HuH-7.5 (cell line): ENCODE measurements around the gene COL9A3.

Experiments used
- DNase-seq: peaks from one replicate; pipeline ENCODE4 v3.0.0; 2011; ENCODE audit warnings: low spot score

The COL9A3 gene

DNA sequence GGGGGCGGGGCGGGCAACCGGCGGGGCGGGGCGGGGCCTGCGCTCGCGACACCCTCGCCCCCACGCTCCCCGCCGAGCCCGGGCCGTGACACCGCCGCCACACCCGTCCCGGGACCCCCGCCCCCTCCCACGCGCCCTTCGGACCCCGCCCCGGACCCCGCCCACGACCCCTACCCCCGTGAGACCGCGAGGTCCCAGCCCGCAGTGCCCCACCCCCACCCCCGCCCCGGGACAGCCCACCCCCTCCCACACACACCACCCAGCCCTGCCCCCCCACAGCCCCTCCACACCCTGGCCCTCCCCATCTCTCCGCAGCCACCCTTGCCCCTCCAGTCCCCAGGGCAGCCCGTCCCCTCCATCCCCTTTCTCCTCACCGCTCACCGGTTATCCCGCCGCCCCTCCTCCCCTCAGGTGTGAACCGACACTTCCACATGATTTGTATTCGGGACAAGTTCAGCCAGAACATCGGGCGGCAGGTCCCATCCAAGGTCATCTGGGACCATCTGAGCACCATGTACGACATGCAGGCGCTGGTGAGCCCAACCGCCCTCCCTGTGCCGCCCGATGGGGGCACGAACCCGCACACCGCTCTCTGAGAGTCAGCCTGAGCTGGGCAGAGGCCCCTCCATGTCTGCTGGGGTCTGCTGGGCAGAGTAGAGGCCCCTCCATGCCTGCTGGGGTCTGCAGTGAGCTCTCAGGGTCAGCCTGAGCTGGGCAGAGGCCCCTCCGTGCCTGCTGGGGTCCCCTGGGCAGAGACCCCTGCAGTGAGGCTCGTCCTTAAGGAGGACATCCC lies 20.0 kb upstream of the COL9A3 start:
- DNase-seq, result no peak

DNA sequence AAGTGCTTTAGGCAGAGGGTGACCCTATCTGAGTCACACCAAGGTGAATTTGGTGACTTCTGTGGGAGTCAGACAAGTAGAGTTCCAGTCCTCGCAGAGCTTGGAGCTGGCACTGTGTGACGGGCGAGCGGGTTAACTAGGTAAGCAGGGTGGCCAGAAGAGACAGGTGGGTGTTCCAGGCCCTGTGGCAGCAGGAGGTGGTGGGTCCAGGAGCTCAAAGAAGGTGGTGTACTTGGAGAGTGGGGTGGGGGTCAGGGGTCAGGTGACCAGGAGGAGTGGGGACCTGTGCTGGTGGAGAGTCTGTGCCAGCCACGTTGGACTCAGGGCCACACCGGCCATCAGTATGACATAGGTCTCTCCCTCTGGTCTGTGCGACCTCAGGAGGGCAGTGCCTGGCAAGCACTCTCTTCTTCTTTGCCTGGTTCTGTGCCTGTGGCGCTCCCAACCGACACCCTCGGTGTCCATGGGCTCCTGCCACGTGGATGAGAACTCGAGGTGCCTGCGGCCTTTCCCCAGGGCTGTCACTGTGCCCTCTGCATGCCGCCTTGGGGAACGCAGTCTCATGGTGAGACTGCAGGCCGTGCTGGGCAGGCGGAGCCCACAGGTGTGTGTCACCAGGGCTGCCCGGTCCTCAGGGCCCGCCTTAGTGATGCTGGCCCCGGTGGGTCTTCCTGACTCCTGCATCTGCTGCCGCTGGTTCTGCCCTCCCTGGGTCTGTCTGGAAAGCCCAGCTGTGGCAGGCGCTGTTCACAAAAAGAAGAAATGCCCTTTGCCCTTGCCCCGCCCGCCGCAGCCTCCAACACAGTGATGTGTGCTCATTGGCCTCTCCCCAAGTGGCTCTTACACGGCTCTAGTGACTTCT lies 18.9 kb upstream of the COL9A3 start:
- DNase-seq, result no peak

DNA sequence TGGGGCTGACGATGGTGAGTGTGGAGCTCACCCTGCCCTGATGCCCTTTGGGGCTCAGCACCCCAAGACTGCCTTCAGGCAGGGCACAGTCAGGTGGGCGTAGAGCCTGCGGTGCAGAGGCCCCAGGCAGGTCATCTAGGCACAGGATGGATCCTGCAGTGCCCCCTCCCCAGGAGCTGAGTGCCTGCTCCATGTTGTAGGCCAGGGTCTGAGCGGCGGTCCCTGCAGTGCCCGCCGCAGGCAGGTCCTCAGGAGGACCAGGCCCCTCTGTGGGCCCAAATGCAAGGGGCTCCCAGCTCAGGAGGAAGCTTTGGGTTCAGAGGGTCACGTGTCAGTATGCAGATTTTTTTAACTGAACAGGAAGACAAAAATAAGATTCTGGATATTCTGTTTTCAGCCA lies 17.8 kb upstream of the COL9A3 start:
- DNase-seq, result no peak

DNA sequence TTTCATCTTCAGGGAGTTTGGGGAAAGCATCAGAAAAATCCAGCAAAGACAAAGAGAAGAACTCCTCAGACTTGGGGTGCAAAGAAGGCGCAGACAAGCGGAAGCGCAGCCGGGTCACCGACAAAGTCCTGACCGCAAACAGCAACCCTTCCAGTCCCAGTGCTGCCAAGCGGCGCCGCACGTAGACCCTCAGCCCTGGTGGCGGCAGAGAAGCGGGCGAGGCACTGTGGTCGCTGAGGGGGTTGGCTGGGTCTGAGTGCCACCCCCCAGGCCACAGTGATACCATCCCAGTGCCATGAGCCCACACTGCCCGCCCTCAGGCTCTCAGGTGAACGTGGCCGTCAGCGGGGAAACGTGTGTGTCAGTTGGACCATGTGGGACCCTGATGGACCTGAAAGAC lies 17.4 kb upstream of the COL9A3 start:
- no peak for DNase-seq

DNA sequence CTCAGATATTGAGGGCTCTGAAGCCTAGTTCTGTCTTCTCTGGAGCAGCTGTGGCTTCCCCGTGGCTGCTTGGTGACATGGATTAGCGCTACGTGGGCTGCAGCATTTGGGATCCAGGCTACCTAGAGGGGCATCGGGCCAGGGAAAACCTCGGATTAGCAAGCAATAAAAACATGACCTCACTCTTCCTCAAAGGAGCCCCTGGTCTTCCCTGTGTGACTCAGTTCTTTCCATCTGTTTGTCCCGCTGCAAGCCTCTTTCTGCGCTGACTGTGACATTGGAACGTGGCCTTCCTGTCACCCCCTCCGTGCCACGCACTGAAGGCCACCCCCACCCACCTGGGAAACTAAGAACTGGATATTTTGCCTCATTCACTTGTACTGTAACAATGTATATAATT lies 17.0 kb upstream of the COL9A3 start:
- DNase-seq, result no peak

DNA sequence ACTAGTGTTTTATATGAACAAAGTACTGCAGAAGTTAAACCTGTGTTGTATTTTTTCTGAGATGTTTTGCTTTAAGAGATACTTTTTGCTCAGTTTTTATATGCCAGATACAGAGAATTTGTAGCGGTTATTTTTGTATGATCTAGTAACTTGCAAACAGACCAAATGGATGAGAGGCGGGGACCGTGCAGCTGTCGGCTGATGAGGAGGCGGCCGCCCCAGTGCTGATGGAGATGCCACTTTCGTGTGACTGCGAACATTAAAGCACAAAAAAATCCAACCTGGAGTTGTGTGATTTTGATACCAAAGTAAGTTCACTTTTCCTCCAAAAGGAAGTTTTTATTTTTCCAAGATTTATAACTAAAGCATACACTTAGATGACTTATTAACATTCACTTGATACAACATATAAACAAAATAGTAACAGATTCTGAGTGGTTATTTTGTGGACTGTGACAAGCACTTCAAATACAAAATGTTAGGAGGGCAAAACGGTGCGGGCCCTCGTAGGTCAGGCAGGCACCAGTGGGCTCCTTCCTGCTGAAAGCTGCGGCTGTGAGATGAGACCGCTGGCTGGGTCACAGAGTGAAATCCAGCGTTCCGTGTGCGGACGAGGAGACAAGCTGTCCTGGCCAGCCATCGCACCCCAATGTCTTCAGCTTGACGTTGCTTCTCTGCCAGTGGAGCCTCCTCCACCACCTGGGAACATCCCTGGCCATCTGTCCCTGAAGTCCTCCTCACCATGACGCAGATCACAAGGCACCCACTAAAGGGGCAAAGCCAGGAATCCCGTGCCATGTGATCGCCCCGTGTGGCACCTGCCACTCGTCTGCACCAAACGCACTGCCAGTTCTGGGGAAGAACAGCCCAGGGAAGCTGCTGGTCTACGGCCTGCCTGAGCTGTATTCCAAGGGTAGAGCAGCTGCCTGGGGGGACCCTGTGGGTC lies 16.3 kb upstream of the COL9A3 start:
- no peak for DNase-seq

DNA sequence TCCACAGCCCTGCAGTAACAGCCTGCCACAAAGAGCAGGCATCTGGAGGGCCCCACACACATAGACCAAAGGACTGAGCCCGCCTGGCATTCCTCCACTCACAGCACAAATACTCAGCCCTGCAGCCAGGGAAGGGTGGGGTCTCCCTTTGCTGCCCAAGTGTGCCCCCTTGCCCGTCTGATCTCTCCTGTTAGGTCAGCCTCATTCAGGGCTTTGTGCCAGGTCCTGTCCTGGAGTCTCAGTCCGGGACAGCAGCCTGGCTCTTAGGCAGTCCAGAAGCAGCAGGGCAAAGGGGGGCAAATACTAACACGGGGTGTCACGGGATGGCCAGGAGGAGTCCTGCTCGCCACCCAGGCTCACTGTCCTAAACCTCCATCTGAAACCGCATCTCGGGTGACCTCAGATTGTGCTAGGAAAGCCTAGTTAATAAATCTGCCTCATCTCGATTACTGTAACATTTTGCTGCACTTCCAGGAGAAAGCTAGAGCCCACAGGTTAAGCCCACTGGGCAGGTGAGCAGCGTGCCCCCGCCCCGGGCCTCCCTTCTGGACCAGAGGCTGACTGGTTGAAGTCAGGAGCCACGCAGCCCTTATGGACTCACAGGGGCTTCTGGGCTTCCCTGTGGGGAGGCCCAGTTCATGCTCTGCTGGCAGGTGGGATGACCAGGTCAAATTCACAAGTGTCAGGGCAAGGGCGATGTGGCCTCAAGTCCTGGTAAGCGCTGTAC lies 15.4 kb upstream of the COL9A3 start:
- no peak for DNase-seq

DNA sequence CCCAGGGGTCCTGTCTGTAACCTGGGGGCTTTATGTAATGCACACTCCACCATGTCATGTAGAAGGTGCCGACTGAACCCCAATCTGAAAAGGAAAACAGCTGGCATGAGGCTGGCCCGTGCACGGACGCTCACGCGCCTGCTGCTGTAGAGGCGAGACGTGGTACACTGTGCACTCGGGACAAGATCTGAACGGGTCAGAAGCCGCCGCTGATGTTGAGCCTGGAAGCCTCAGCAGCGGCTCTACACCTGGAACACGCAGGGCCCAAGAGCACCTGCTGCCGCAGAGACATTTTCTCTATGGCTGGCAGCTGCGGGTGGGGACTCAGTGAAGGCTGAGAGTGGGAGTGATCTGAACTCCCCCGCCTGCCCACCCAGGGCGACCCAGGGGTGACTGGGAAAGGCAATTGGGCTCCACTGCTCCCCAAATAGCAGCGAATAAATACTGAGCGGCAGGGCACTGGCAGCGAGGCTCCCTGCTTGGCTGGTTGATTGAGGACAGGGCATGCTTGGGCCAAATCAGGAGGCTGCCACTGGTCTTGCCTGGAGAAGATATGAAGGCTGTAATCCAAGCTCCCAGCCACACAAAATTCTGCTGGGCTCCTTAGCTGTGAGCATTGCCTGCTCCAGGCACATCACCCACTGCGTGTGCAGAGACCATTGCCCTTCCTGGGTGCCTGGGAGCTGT lies 14.7 kb upstream of the COL9A3 start:
- no peak for DNase-seq

DNA sequence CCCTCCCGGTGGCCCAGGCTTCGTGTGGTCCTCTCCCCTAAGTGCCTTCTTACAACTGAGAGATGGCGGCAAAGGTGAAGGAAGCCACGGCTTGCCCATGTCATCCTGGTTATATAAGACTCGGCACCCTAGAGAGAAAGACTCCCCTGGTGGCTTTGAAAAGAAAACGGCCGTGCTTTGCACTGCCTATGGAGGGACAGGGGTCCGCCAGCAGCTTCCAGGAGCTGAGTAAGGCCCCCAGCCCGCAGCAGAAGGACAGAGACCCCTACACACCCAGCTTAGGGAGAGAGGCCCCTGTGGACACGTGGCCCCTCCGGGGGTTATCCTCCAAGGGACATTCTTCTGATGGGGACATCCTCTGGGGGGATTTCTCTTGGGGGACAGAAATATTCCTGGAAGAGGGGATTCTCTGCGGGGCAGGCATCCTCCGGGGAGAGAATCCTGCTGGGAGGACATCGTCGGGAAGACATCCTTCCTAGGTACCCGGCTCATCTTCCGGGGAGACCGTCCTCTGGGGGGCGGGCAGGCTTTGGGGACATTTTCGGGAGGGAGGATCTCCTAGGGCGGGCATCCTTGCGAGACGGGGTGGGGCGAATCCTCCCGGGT lies 12.7 kb upstream of the COL9A3 start:
- no peak for DNase-seq

DNA sequence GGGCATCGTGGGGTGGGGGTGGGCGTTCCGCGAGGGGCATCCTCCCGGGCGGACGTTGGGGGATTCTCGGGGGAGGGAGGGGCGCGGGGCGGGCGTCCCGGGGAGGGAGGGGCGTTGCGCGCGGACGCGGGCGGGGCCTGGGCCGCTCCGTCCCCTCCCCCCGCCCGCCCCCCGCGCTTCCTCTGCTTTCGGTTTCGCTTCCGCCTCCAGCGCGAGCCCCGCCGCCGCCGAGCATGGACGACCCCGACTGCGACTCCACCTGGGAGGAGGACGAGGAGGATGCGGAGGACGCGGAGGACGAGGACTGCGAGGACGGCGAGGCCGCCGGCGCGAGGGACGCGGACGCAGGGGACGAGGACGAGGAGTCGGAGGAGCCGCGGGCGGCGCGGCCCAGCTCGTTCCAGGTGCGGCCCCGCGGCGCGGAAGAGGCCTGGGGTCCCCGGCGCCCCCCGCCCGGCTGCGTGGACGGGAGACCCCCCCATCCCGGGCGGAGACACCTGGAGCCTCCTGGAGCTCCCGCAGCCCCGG lies 12.2 kb upstream of the COL9A3 start, which contains the start of gene OGFR:
Gene OGFR (plus strand): TSS at position 209 of the 528 bp plus-strand sequence. CDS start 25 bp downstream, at position 234.
- peak; percentile 90 for DNase-seq

DNA sequence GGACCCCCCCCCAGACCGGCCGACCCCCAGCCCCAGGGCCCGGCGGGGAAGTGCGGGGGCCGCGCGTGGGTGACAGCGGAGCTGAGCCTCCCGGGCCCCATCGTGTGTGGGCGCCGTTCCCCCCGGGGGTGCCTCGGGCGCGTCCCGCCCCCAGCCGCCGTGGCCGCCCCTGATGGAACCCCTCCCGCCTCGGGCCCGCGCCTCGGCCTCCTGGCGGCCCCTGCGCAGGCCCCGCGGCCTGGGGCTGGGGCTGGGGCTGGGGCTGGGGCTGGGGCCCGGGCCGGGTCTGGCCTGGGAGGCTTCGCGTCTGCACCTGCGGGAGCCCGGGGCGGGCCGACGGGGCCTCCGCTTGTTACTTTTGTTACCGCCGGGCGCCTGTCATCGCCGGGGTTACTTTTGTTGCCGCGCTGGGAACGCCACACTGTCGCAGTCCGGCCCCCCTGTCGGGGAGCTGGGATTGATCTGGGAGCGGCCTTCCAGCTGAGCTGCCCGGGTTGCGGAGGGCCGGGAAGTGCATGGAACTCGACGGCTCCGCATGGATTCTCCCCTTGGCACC lies 11.6 kb upstream of the COL9A3 start:
- DNase-seq, result no peak

DNA sequence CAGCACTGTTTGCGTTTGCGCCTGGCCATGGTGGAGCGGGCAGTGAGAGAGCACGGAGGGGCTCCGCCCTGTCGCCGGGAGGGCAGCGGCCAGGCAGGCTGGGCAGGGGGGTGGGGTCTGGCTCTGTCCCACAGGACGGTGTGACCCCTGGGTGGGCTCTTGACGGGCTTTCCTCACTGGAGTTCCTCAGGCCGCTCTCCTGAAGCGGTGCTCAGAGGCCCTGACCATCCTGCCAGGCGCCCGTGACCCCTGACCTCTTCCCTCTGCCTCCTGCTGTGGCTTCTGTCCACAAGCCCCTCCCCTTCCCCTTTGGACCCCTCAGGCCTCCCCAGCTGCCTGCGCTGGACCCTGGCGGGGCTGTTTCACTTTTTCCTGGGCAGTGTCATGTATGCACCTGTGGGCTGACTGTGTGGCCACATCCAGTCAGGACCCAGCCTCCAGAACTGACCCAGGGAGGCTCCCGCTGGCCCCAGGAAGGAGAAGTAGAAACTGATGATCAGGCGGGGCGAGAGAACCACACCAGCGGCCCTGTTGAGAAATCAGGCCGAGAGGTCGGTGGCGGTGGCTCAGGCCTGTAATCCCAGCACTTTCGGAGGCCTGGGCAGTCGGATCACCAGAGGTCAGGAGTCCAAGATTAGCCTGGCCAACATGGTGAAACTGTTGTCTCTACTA lies 11.0 kb upstream of the COL9A3 start:
- peak; percentile 94 for DNase-seq

DNA sequence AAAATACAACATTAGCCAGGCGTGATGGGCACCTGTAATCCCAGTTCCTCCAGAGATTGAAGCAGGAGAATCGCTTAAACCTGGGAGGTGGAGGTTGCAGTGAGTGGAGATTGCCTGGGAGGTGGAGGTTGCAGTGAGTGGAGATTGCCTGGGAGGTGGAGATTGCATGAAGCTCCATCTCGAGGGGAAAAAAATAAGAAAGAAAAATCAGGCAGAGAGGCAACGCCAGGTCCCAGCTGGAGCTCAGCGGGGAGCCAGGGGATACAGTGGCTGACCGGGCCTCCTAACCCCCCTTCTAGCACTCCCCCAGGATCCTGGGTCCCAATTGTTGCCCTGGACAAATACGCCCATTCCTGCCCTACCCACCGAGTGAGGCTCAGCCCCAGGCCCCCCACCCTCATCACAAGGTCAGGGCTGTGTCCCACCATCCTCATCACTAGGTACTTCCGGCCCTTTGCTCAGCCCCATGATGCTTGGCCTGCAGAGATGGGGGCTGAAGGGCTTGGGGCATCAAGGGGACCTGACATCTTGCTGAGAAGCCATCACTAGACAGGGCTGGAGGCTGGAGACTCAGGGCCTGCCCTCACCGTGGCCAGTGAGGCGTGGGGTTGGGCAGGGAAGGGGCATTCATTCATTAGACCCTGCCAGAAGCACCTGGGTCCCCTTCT lies 10.3 kb upstream of the COL9A3 start:
- no peak for DNase-seq

DNA sequence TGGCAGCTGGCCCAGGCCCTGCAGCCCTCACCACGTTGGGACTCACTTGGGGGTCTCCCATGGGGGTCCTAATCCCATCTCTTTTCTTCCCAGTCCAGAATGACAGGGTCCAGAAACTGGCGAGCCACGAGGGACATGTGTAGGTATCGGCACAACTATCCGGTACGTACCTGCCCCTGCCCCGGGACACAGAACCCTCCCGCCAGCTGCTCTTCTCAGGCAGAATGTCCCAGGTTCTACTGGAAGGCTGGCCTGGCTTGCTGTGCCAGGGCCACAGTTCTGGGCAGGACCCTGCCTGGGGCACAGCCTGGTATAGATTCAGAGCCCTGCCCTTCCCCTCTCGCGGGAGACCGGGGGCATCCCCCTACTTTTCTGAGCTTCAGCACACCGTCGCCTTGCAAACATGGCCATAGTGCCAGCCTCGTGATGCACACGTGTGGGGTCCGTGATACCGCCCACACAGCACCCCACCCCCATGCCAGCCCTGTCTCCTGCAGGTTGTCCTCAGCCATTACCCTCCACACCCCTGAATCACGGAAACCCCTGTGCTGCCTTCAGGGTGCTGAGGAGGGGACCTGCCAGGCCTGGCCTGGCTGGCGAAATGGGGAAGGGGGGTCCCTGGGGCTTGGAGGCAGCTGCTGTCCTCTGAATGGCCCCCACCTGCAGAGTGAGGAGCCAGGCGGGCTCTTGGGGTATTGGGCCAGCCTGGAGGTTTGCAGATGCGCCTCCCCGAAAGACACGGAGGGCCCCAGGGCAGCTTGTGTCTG lies 9.2 kb upstream of the COL9A3 start:
- DNase-seq, result no peak

DNA sequence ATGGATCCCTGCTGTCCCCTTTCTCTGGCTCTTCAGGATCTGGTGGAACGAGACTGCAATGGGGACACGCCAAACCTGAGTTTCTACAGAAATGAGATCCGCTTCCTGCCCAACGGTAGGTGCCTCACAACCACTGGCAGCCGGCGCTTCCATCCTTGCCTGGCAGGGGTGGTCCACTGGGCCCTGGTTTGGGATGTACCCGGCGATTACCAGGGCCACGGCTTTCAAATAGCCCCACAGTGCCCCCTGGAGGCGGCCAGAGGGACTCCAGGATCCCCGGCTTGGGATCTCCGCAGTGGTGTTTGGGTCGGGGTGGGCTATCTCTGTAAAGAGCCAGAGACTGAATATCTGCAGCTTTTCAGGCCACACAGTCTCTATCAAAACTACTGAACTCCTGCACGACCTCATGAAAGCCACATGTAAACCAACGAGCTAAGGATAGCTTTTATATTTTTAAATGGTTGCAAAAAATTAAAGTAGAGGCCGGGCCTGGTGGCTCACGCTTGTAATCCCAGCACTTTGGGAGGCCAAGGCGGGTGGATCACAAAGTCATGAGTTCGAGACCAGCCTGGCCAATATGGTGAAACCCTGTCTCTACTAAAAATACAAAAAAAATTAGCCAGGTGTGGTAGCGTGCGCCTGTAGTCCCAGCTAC lies 8.5 kb upstream of the COL9A3 start:
- peak; percentile 97 for DNase-seq

DNA sequence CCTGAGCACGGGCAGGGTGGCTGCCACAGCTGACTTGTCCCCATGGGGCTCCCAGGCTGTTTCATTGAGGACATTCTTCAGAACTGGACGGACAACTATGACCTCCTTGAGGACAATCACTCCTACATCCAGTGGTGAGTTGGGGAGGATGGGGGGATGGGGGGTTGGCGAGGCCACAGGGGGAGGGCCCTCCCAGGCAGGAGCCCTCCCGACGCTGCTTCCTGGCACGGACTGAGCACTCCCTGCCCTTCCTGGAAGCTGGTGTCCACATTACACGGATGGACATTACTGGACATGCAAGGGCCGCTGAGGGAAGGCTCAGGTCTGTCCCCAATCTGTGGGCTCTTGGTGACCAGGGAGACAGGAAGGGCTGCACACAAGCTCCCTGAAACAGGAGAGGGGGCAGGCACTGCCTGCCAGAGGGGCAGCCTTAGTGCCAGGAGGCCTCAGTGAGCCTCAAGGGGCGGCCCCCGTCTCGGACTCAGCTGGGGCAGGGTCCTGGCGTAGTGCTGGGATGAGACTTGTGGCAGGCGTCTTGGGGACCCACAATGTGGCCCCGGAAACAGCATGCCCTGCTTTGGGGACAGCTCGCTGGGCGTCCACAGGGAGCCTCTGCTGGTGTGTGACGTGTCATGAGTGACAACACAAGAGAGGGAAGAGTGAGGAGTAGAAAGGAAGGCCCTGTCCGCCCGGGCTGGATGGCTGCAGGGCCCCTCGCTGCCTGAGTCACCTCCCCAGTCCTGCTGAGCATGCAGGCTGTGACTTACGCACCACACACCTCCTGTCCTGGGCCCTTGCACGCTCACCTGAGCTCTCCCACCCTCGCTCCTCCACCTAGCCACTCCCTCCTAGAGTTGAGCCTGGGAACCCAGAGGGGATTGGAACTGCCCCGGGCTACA lies 7.1 kb upstream of the COL9A3 start:
- no peak for DNase-seq
